Transverse colon (tissue), 4 donors: ENCODE measurements around the gene PRSS36. TPM values are rescaled to one million over a fixed set of nuclear protein-coding genes. Genes with fewer than 3 reads are reported as not detected.
"Not testable (repeated sequence)": the region's sequence is repeated elsewhere in the genome, so short reads cannot be mapped to it uniquely, and the experiment has no call there.

Source experiments
- DNase-seq: peaks from one replicate; pipeline ENCODE4 v3.0.0-alpha.2; 2019
- H3K27ac ChIP-seq, 4 donors: fragments of 200-600 bp; sonication (generic); 2 replicates each; pipeline ENCODE4 v1.5.1; 2016 to 2018; ENCODE audit warnings: inconsistent platforms in 4 of 4
- H3K27me3 ChIP-seq: fragments of 200-600 bp; sonication (generic); 2 replicates; pipeline ENCODE4 v1.5.1; 2017; ENCODE audit warnings: inconsistent platforms
- H3K36me3 ChIP-seq, 4 donors: fragments of 200-600 bp; sonication (generic); 2 replicates each; pipeline ENCODE4 v1.5.1; 2017 to 2019; ENCODE audit warnings: inconsistent platforms in 4 of 4
- H3K4me1 ChIP-seq, 4 donors: fragments of 200-600 bp; sonication (generic); 2 replicates each; pipeline ENCODE4 v1.5.1; 2017 to 2020; ENCODE audit warnings: inconsistent platforms in 4 of 4
- H3K4me3 ChIP-seq, 4 donors: fragments of 200-600 bp; sonication (generic); 1 replicate in 1 of 4; 2 replicates in 3 of 4; pipeline versions ENCODE4 v1.5.1 to v1.6.1; 2017 to 2019; ENCODE audit warnings: inconsistent platforms in 4 of 4
- H3K9me3 ChIP-seq, 2 donors: fragments of 200-600 bp; sonication (generic); 2 replicates each; pipeline ENCODE4 v1.5.1; 2017 to 2019; ENCODE audit warnings: inconsistent platforms in 2 of 2
- EP300 ChIP-seq: sonication (generic); formaldehyde crosslinking; IDR thresholded peaks from one replicate; pipeline ENCODE4 v1.6.1; 2017; ENCODE audit warnings: antibody characterized with exemption, low read depth
- POLR2A ChIP-seq: fragments of 450-650 bp; IDR thresholded peaks from one replicate; pipeline ENCODE4 v1.6.1; 2016; ENCODE audit warnings: antibody characterized with exemption, mild to moderate bottlenecking, moderate library complexity
- POLR2AphosphoS5 ChIP-seq, 3 donors: sonication (generic); formaldehyde crosslinking; IDR thresholded peaks; one replicate each; pipeline ENCODE4 v1.6.1; 2016; ENCODE audit warnings: antibody characterized with exemption in 3 of 3
- WGBS, 2 donors: methylation state at CpG; one replicate each; pipeline ENCODE4 v1.1.5; 2018; ENCODE audit warnings: low coverage in 1 of 2; 5-methylcytosine and 5-hydroxymethylcytosine counted together
- in situ Hi-C, 4 donors: fragments of 200-750 bp; cut with MboI; loops; one replicate each; pipeline versions ENCODE4 v1.15.0 to v1.15.1; 2017; ENCODE audit warnings: low sequenced_read_pairs in 3 of 4, low pct_ligation_motif_present in 1 of 4, low pct_unique_long_range_greater_than_20kb in 1 of 4
- intact Hi-C: fragments of 100-400 bp; cut with DNase I; formaldehyde crosslinking; loops from one replicate; pipeline ENCODE4 v1.15.1; 2023; ENCODE audit warnings: low total_unique reads
- total RNA-seq, 4 donors: library from RNA; depleted of rRNA; stranded (reverse); fragments of >200 nt; gene quantifications; one replicate each; pipeline ENCODE4 v1.1.0, GENCODE V29; 2016
- TF ChIP-seq, protein P1 (sequence below), 5 experiments: fragments of 200-600 bp in 3 of 5; fragments of 450-650 bp in 2 of 5; sonication (generic) in 3 of 5; IDR thresholded peaks; 1 replicate in 2 of 5; 2 replicates in 3 of 5; pipeline ENCODE4 v1.5.1; 2016 to 2017; ENCODE audit warnings: antibody characterized with exemption in 5 of 5, inconsistent platforms in 3 of 5, mild to moderate bottlenecking in 2 of 5, moderate library complexity in 1 of 5

The PRSS36 gene
- total RNA-seq, 4 donors from 2014 or later = 8.1 to 42.3 (median 9.8) TPM; not detected in 1

GRCh38 chr16:31106509-31107464 is 43.1 kb downstream of the PRSS36 start:
- no peak for DNase-seq
- intact Hi-C loops (no loop called here), in situ Hi-C loops (no loop called here)
- TF ChIP-seq, protein P1, sequence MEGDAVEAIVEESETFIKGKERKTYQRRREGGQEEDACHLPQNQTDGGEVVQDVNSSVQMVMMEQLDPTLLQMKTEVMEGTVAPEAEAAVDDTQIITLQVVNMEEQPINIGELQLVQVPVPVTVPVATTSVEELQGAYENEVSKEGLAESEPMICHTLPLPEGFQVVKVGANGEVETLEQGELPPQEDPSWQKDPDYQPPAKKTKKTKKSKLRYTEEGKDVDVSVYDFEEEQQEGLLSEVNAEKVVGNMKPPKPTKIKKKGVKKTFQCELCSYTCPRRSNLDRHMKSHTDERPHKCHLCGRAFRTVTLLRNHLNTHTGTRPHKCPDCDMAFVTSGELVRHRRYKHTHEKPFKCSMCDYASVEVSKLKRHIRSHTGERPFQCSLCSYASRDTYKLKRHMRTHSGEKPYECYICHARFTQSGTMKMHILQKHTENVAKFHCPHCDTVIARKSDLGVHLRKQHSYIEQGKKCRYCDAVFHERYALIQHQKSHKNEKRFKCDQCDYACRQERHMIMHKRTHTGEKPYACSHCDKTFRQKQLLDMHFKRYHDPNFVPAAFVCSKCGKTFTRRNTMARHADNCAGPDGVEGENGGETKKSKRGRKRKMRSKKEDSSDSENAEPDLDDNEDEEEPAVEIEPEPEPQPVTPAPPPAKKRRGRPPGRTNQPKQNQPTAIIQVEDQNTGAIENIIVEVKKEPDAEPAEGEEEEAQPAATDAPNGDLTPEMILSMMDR (IDR thresholded peaks at IDR 0.05) = no peak
- no peak for TF ChIP-seq POLR2AphosphoS5 (IDR thresholded peaks at IDR 0.05)
- TF ChIP-seq EP300 = no peak
- no peak for TF ChIP-seq POLR2A
- Histone ChIP-seq H3K27ac (peak overlapping the region in 2 of 4 donors; percentile 63 to 82), H3K27me3 (no peaks in the 10 kb centered on the region), H3K4me1 (peaks cover 3 to 26% (median 22%) of the 10 kb centered on the region in 4 donors), H3K36me3 (no peaks in the 10 kb centered on the region), H3K4me3 (no peak overlapping the region), H3K9me3 (no peaks in the 10 kb centered on the region)
- 88 to 91% methylated on average over 16 to 28 of the region's 28 CpGs for WGBS, 2 donors

- 8% methylated on average over 5 to 26 of the region's 33 CpGs for WGBS, 2 donors
- no peaks in the 10 kb centered on the region for H3K9me3 ChIP-seq
- TF ChIP-seq, protein P1 (IDR thresholded peaks at IDR 0.05) = peak; percentile 85 to 95 (median 93)
- no peak for TF ChIP-seq EP300
- TF ChIP-seq POLR2AphosphoS5 (IDR thresholded peaks at IDR 0.05) = peak; percentile 22 to 71 (median 53)
- H3K4me1 ChIP-seq = peaks cover 3 to 26% (median 22%) of the 10 kb centered on the region in 4 donors
- H3K27me3 ChIP-seq = no peaks in the 10 kb centered on the region
- H3K36me3 ChIP-seq = no peaks in the 10 kb centered on the region
- peak overlapping the region; percentile 60 to 82 (median 66) for H3K27ac ChIP-seq
- intact Hi-C loops = no loop called here
- H3K4me3 ChIP-seq = peak overlapping the region in 1 of 4 donors; percentile 19
- in situ Hi-C loops = no loop called here
- DNase-seq = peak; percentile 88
These were observed 44.1 kb downstream of the PRSS36 start for GRCh38 chr16:31105677-31106213.

DNA sequence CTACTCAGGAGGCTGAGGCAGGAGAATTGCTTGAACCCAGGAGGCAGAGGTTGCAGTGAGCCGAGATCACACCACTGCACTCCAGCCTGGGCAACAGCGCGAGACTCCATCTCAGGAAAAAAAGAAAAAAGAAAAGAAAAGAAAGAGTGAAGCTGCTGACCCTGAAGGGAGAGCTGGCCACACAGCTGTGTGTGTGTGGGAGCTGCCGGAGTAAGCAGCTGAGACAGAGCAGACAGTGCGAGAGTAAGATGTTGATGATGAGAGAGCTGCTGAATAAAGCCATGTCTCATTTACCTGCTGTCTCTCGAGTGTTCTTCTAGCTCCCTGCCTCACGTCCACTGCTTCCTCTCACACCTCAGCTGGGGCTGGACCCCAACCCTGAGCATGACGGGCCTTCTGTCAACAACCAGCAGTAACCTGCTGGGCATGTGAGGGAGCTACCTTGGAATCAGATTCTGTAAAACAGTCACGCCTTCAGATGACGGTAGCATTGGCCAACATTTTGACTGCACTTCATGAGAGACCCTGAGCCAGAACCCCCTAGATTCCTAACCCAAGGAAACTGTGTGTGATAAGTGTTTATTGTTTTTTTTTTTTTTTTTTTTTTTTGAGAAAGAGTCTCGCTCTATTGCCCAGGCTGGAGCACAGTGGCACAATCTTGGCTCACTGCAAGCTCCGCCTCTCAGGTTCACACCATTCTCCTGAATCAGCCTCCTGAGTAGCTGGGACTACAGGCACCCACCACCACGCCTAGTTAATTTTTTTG is 48.8 kb downstream of the PRSS36 start:
- intact Hi-C loops, DNase-seq, H3K4me3 ChIP-seq, H3K4me1 ChIP-seq, in situ Hi-C loops, H3K27ac ChIP-seq, H3K27me3 ChIP-seq, H3K9me3 ChIP-seq, H3K36me3 ChIP-seq: not testable (repeated sequence)
- WGBS, 2 donors = 81 to 86% methylated on average over 9 to 13 of the region's 13 CpGs

DNA sequence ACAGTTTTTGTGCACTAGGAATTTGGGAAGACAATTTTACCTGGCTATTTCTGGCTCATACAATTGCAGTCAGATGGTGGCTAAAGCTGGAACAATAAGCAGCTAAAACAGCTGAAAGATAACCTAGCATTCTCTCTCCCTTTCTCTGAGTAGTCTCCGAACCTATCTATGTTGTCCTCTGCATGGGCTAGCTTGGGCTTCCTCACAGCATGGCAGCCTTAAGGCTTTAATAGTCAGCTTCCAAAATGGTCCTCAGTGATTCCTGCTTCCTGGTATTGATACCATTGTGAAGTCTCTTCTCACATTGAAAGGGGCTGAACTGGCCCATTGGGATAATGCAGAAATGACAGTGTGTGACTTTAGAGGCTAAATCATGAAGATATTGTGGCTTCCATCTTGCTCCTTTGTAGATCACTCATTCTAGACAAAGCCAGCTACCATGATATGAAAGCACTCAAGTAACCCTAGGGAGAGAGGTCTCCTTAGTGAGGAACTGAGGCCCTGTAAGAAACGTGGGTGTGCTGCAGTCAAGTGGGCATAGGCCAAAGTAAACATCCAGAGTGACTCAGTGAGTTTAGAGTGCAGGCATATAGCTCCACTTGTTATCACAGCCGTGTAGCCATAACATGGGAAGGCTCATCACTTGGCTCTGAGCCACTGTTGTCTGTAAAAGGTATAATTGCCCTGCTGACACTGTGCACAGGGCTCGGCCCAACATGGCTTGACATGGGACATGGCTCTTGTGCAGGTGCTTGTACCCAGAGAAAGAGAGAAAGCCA is 49.8 kb downstream of the PRSS36 start:
- no peaks in the 10 kb centered on the region for H3K27me3 ChIP-seq
- intact Hi-C loops (no loop called here), in situ Hi-C loops (loop anchor here in 1 of 4 donors (10.0 kb wide), 1 partner anchor 115 kb away; the partner anchor contains the start of gene HSD3B7)
- peaks cover 0 to 10% (median 5%) of the 10 kb centered on the region in 4 donors for H3K4me1 ChIP-seq
- no peaks in the 10 kb centered on the region for H3K36me3 ChIP-seq
- no peak for DNase-seq
- TF ChIP-seq, protein P1 (IDR thresholded peaks at IDR 0.05) = no peak
- no peak for TF ChIP-seq POLR2A
- TF ChIP-seq EP300 = no peak
- no peak for TF ChIP-seq POLR2AphosphoS5 (IDR thresholded peaks at IDR 0.05)
- WGBS, 2 donors = 53% methylated on average over 4 of the region's 4 CpGs; no CpG with 5 or more reads in 1 of the 2 donors
- H3K27ac ChIP-seq = no peak overlapping the region
- no peak overlapping the region for H3K4me3 ChIP-seq
- no peaks in the 10 kb centered on the region for H3K9me3 ChIP-seq
